Neuron (in vitro differentiated cells): ENCODE data around the gene NHLH1.

Experiments used
- H2AFZ ChIP-seq: one replicate; pipeline ENCODE4 v1.6.1; 2013; ENCODE audit warnings: low read depth, mild to moderate bottlenecking, inconsistent platforms, low read length, moderate library complexity
- H3K27me3 ChIP-seq: one replicate; pipeline ENCODE4 v1.6.1; 2013; ENCODE audit warnings: low read length; ENCODE audit not compliant: insufficient read depth
- H3K36me3 ChIP-seq: one replicate; pipeline ENCODE4 v1.6.1; 2013; ENCODE audit warnings: low read length; ENCODE audit not compliant: insufficient read depth
- H3K4me1 ChIP-seq: one replicate; pipeline ENCODE4 v1.6.1; 2013; ENCODE audit warnings: low read length; ENCODE audit not compliant: insufficient read depth
- H3K4me3 ChIP-seq: 2 replicates; pipeline ENCODE4 v1.5.1; 2013; ENCODE audit warnings: mild to moderate bottlenecking, low read length, moderate library complexity
- H3K9me3 ChIP-seq: one replicate; pipeline ENCODE4 v1.6.1; 2013; ENCODE audit warnings: low read length

The NHLH1 gene

GRCh38 chr1:160402001-160402795, 35.3 kb downstream of the NHLH1 start:
- Histone ChIP-seq H3K27me3 (no peaks in the 10 kb centered on the region), H3K36me3 (peaks cover 23% of the 10 kb centered on the region), H2AFZ (no peak overlapping the region), H3K4me1 (peaks cover 57% of the 10 kb centered on the region), H3K9me3 (no peaks in the 10 kb centered on the region), H3K4me3 (peak overlapping the region; percentile 84)

DNA sequence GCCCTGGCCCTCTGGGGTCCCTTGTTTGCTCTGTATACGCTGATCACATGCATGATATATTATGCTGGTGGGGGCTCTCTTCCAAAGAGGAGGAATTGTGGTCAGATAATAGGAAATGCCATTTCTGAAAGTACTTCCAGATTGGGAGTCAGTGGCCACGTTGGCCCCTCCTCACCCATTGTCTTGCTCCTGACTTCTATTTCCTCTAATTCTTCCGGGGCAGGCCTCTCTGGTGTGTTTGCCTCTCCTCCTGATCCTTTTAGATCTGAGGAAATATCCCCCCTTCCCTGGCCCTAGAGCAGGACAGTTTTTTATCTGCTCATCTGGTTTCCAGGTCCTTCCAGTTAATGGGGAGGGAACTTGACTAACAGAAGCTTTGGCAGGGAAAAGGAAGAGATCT, 36.4 kb downstream of the NHLH1 start:
- H3K27me3 ChIP-seq: no peaks in the 10 kb centered on the region
- no peak overlapping the region for H2AFZ ChIP-seq
- peak overlapping the region; percentile 84 for H3K4me3 ChIP-seq
- no peaks in the 10 kb centered on the region for H3K9me3 ChIP-seq
- peaks cover 33% of the 10 kb centered on the region for H3K36me3 ChIP-seq
- peaks cover 64% of the 10 kb centered on the region for H3K4me1 ChIP-seq

- peaks cover 41% of the 10 kb centered on the region for H3K36me3 ChIP-seq
- H3K4me1 ChIP-seq: peaks cover 65% of the 10 kb centered on the region
- no peak overlapping the region for H2AFZ ChIP-seq
- no peaks in the 10 kb centered on the region for H3K27me3 ChIP-seq
- no peaks in the 10 kb centered on the region for H3K9me3 ChIP-seq
- H3K4me3 ChIP-seq: no peak overlapping the region
Measured at GRCh38 chr1:160404094-160404493, 37.2 kb downstream of the NHLH1 start.

- peaks cover 69% of the 10 kb centered on the region for H3K4me1 ChIP-seq
- no peaks in the 10 kb centered on the region for H3K27me3 ChIP-seq
- no peak overlapping the region for H3K4me3 ChIP-seq
- no peaks in the 10 kb centered on the region for H3K9me3 ChIP-seq
- H2AFZ ChIP-seq: no peak overlapping the region
- H3K36me3 ChIP-seq: peaks cover 41% of the 10 kb centered on the region
Measured at GRCh38 chr1:160405331-160405877, 38.5 kb downstream of the NHLH1 start.

- H3K4me3 ChIP-seq: no peak overlapping the region
- H3K27me3 ChIP-seq: no peaks in the 10 kb centered on the region
- no peaks in the 10 kb centered on the region for H3K9me3 ChIP-seq
- peaks cover 41% of the 10 kb centered on the region for H3K36me3 ChIP-seq
- no peak overlapping the region for H2AFZ ChIP-seq
- H3K4me1 ChIP-seq: peaks cover 74% of the 10 kb centered on the region
Measured at GRCh38 chr1:160406131-160406968, 39.5 kb downstream of the NHLH1 start.

DNA sequence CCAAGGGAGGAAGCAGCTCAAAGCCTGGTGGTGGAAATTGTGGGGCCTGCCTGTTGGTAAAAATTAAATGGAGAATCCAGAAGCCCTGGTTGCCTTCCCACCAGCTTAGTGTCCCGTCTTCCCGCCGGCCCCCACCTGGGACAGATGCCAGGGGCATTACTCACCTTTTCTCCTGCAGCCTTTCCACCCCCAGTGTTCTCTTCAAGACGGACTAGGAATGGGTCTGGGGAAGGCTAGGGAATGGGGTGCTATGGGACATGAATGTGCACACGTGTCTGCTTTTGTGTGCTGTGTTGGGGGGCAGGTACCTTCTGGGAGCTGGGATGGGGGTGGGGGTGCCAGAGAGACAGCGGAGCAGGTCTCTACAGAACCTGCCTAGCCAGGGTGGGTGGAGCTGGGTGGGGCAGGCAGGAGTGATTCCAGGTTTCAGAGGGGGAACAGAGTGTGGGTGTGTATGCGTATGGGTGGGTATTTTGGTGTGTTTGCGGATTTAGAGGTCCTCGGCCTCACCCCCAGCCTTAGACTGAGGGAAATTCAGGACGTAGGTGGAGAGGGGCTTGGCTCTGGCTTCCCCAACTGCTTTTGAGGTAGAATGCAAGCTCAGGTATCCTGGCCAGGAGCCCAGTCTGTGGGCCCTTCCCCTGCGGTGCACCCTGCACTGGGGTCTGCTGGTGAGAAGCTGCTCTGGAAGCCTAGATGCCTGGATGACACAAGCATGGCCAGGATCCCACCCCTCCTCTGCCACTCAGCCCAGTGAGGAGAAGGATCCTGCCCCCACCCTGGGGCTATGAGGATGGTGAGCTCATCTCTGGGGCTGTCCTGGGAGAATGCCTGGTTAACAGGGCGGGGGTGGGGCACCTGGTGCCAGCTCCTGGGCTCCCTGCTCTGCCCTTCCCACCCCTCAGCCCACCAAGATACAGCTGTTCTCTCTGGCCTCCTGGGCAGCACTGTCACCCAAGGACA, 41.2 kb downstream of the NHLH1 start:
- H3K4me1 ChIP-seq: peaks cover 79% of the 10 kb centered on the region

DNA sequence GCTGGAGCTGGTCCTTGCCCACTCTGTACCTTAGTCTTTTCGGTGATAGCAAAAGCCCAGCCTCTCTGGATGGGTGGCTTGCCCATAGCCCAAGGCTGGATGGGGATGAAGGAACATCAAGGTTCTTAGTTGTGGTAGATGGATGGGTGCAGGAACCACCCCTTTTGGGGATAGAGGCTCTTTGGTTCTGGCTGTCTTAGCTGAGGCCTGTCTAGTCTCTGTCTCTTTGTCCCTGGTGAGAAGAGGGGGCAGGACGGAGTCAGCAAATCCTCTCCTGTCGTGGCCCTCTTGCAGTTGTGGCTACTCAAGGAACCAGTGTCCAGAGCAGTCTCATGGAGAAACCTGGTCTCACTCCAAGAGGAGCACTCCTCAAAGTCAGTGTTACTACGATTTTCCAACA, 42.0 kb downstream of the NHLH1 start:
- no peaks in the 10 kb centered on the region for H3K27me3 ChIP-seq
- no peak overlapping the region for H2AFZ ChIP-seq
- peaks cover 77% of the 10 kb centered on the region for H3K4me1 ChIP-seq
- no peaks in the 10 kb centered on the region for H3K9me3 ChIP-seq
- peaks cover 49% of the 10 kb centered on the region for H3K36me3 ChIP-seq
- H3K4me3 ChIP-seq: no peak overlapping the region

More for the DNA sequence above, 41.2 kb downstream of the NHLH1 start:
- H2AFZ ChIP-seq: no peak overlapping the region
- no peak overlapping the region for H3K4me3 ChIP-seq
- no peaks in the 10 kb centered on the region for H3K9me3 ChIP-seq
- H3K36me3 ChIP-seq: peaks cover 43% of the 10 kb centered on the region
- no peaks in the 10 kb centered on the region for H3K27me3 ChIP-seq

DNA sequence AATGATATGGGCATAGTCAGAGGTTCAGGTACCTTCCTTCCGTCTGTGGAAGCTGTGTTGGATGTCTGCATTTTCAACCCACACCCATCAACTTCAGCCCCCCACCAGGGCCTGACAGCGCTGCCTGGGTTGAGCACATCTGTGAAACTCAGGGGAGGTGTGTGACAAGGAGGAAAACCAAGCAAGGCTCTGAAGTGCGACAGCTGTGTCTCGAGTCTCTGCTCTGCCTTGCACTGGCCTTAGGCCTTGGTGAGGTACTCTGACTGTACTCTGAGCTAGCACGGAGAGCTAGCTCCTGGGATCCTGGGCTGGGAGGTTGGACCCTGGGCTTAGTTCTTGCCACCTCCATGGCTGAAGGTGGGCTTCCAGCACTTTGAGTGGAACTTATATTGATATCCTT, 42.6 kb downstream of the NHLH1 start:
- Histone ChIP-seq H2AFZ (no peak overlapping the region), H3K27me3 (no peaks in the 10 kb centered on the region), H3K4me3 (peak overlapping the region; percentile 45), H3K9me3 (no peaks in the 10 kb centered on the region), H3K4me1 (peaks cover 76% of the 10 kb centered on the region), H3K36me3 (peaks cover 49% of the 10 kb centered on the region)

DNA sequence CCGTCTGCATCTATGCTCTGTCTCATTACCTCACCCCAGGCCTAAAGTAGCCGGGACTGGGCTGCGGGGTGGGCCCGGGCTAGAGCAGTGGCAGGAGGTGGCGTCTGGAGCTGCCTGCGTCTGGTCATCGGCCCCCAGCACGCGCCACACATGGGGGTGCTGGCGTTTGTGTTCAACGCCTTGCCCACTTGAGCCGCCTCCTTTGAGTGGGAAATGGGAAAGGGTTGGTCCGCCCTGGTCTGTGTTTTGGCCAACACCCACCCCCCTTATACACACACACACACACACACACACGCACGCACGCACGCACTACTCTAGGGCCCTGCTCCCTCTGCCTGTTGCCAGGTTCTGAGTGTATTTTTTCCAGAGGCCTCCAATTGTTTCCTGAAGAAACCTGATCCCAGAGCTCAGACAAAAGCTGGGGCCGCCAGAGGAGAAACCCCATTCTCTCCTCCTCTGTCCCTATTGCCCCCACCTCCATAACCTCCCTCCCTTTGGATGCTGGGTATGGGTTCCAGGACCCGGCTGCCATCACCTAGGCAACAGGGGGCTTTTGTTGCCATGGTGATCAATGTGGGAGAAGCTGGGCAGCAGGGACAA, 43.6 kb downstream of the NHLH1 start:
- peaks cover 48% of the 10 kb centered on the region for H3K36me3 ChIP-seq
- H2AFZ ChIP-seq: no peak overlapping the region
- peaks cover 72% of the 10 kb centered on the region for H3K4me1 ChIP-seq
- H3K9me3 ChIP-seq: no peaks in the 10 kb centered on the region
- peak overlapping the region; percentile 45 for H3K4me3 ChIP-seq
- H3K27me3 ChIP-seq: no peaks in the 10 kb centered on the region

DNA sequence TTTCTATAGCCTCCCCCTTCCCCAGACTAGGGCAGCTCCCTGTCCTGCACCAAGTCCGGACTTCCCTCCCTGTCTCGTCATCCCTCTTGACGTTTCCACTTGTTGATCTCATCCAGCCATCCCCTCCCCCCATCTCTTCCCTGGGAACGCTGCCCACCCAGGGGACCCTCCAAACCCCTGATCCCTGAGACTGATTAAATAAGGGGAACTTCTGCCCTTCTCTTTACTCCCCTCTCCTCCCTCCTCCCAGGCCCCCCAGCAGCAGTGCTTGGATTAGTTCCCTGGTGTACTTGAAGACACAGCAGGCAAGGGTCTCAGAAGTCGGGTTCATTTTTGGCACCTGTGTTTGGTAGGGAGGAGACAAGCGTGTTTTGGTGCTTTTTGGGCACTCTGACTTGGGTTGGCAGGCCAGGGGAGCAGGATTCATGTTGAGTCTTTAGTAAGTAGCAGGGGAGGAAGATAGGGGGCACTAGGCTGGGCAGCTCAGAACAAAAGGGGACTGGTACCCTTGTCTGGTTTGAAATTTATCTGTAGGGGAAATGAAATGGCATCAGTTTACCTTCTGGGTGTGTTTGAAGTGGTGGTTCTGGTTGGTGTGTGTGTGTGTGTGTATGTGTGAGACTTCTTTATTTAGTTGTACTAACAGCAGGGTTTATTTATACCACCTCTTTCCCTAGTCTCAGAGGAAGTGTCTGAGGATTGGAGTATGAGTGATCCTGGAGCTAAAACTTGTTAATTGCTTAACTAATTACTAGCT, 44.6 kb downstream of the NHLH1 start:
- peaks cover 50% of the 10 kb centered on the region for H3K36me3 ChIP-seq
- peak overlapping the region; percentile 11 for H3K4me3 ChIP-seq
- H2AFZ ChIP-seq: no peak overlapping the region
- H3K27me3 ChIP-seq: no peaks in the 10 kb centered on the region
- H3K4me1 ChIP-seq: peaks cover 72% of the 10 kb centered on the region
- H3K9me3 ChIP-seq: no peaks in the 10 kb centered on the region

- Histone ChIP-seq H3K4me3 (peak overlapping the region; percentile 11), H3K27me3 (no peaks in the 10 kb centered on the region), H2AFZ (no peak overlapping the region), H3K36me3 (peaks cover 55% of the 10 kb centered on the region), H3K9me3 (no peaks in the 10 kb centered on the region), H3K4me1 (peaks cover 70% of the 10 kb centered on the region)
Measured at GRCh38 chr1:160412028-160412362, 45.1 kb downstream of the NHLH1 start.

DNA sequence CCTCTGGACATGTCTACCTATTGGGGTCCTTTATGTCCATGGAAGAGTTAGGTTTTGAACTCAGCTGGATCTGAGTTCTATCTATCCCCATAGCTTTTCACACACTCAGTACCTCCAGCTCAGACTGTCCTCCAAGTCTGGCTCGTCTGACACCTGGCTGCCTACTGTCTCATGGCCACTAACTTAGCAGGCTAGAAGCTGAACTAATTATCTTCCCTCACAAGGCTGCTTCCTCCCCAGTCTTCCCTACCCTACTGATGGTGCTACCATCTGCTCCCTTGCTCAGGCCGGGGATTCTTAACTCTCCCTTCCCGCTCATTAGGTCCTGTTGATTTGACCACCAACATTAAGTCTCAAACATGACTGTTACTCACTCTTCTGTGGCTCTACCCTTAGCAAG, 46.8 kb downstream of the NHLH1 start:
- Histone ChIP-seq H3K9me3 (no peaks in the 10 kb centered on the region), H3K4me1 (peaks cover 54% of the 10 kb centered on the region), H2AFZ (no peak overlapping the region), H3K4me3 (no peak overlapping the region), H3K27me3 (no peaks in the 10 kb centered on the region), H3K36me3 (peaks cover 52% of the 10 kb centered on the region)
